GM18499 (cell line): ENCODE measurements around the gene ELN.
"Not testable (repeated sequence)": the region's sequence is repeated elsewhere in the genome, so short reads cannot be mapped to it uniquely, and the experiment has no call there.

Experiments used
- ATAC-seq: cut with Tn5 transposase; IDR thresholded peaks from one replicate; pipeline ENCODE4 v1.9.1; 2021; ENCODE audit warnings: moderate number of reproducible peaks; ENCODE audit not compliant: insufficient read depth, unreplicated experiment

Gene ELN

DNA sequence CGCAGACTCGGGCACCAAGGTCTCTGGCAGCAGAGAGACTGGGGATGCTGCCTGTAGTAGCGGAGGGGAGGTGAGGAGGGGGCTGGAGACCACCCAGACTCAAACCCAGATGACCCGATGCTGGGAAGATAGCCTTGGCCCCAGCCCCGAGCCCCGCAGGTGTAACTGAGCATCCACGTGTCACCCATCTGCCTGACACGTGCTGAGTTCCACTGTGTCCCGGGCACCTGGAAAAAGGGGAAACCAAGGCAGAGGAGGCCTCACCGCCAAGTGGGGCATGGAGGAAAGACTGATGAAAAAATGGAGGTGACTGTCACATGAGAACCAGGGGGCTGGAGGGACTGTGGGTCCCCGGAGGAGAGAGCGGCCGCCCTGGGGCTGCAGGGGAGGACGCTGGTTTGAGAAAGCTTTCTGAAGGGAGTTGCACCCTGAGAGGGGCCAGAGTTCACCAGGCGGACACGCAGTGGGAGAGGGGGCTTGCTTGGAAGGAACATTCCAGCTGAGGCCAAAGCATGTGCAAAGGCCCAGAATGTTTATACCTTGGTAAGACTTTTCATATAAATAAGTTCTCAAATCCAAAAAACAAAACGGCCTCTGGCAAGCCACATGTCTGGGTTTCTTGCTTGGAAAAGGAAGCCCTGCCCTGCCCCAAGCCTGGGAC, 27.4 kb upstream of the ELN start:
- ATAC-seq = no peak

DNA sequence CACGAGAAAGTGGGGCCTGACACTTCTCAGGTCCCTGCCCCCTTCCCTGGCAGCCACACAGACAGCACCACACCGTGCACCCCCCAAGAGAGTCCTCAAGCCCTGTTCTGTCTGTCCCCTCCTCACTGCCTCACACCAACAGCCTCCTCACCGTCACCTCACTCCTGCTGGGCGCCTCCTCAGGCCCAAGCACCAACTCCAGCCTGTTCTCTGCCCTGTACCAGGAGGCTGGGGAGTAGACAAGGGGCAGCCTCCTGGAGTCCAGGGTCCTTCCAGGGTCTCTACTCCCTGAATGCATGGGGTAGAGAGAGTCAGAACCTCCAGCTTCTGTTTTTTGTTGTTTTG, 26.9 kb upstream of the ELN start:
- ATAC-seq = no peak

DNA sequence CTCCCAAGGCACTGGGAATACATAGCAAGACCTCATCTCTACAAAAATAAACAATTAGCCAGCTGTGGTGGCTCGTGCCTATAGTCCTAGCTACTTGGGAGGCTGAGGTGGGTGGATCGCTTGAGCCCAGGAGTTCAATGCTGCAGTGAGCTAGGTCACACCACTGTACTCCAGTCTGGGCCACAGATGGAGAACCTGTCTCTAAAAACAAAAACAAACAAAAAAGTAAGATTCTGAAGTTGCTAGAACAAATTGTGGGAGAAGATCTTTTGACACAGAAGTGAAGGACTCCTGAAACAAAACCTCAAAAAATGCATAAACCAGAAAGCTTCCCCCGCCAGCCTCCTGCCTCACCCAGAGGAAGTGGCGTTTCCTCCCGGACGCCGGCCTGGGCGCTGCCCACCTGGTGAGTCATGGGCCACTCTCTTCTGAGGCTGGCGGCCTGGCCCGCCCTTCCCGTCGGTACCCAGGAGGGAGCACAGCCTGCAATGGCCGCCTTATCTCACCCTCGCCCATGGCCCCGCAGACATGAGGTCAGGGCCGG, 25.4 kb upstream of the ELN start:
- ATAC-seq = no peak

DNA sequence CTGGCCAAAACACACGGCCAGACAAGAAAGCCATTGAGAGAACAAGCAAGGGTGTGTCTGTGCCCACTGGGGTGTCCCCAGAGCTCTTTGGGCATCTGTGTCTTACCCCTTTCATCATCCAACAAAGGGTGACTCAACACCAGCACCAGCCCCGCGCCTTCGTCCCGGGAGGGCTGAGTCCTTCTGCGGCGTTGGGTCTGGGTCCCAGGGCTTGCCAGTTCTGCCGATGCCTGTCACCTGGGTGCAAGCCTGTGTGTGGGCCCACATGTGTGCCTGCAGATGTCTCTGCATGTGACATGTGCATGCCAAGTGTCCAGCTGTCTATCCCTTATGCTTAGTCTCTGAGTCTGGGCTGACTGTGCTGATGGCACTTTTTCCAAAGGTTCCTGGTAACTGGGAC, 24.4 kb upstream of the ELN start:
- ATAC-seq = no peak

DNA sequence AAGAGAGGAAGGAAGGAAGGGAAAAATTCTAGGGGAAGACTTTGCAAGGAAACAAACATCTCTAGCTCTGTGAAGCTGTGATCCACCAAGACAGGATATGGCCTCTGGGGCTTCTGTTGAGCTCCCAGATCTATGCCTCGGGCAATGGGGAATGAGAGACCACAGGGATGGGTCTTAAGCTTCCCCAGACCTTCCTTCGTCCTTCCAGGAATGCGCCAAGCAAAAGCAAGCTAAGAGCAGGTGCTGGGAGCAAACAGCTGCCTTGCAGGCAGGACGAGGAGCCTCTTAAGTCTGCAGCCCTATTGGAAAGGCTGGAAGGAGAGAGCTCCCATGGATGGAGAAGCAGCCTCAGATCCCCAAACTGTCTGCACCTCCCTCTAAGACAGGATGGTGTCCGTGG, 21.9 kb upstream of the ELN start:
- ATAC-seq = no peak

DNA sequence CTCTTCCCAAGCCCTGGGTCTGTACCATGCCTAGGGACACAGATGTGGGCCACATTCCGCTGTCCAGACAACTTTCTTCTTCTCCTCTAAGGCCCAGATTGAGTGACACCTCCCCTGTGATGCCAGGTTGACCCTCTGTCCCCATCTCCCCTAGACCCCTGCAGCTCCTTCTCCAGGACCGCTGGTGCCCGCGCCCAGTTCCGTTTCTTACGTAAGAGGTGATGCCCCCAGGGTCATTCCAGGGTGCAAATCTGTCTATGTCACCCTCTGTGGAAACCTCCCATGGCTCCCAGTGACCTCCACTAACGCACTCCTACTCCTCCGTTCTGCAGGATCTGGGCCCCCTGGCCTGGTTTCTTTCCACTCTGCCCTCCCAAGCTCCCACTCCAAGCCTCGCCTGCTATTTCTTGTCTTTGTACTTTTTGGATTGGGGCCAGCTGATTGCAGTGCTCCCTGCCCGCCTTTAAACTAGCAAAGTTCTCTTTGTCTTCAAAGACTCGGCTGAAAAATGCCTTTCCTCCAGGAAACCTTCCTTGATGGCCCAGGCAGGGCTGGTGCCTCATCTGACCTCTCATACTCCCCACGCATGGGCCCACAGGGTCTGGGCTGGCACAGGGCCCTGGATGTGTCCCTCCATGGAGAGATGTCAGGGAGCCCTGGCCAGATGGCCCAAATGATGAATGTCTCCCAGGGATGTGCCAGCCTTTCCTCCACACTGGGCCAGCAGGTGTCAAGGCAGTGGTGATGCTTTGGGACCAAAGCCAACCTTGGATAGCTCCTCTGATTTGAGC, 21.3 kb upstream of the ELN start:
- no peak for ATAC-seq

DNA sequence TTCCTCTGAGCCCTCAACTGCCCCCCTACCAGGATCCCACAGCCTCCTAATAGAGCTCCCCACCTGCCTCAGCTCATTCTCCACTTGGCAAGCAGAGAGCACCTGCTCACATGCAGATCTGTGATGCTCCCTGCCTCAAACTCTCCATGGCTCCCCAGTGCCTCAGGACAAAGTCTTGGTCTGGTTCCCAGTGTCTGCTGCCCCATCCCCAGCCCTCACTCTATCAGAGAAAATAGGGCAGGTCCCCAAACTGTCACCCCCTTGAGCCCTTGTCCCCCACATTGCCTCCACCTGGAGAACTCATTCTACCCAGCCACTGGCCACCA, 20.8 kb upstream of the ELN start:
- no peak for ATAC-seq

DNA sequence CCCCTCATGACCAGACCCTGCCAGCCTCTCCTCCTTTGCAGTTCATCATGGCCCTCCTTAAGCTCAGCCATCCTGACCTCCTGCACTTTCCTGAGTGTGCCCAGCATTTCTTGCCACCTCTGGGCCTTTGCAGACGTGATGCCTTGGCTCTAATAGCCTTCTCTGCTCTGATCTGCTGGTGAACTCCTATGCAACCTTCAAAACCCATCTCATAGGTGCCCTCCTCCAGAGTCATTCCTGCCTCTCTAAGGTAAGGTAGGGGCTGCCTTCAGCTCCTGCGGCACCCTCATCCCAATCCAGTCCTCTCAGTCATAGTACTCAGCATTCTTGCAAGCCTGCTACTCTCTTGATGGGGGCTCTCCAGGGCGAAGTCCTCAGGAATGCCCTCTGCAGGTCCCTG, 19.3 kb upstream of the ELN start:
- ATAC-seq = no peak

DNA sequence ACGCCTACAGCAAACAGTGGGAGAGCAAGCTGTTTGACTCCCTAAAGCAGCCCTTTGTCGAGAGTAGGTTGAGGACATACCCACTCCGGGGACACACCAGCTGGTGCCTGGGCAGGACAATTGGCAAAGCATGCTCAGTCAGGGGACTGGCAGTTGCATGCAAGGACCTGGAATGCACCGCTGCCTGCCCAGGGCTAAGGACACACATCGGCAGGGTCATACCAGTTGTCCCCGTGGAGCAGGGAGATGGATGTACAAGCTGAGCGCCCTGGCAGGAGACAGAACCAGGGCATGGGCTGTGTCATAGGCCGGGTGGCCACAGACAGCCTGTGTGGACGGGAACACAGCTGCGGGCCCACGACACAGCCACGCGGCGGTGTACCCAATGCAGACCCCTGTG, 18.3 kb upstream of the ELN start:
- ATAC-seq = no peak

DNA sequence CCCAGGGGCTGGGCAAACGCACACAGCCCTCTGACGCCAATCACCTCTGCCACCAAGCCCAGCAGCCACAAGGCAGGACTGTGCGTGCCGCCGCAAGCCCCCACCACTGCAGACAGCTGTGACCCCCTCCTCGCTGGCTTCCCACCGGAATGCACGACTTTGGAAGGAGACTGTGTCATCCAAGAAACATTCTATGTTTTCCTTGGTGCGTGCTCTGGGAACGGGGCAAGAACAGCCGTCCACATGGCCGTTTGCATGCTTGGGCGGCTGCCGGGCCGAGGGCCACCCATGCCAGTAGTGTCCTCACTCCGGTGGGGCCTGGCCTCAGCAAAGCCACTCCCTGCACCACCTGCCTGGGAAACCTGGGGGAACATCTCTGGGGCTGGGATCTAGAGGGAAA, 17.6 kb upstream of the ELN start:
- no peak for ATAC-seq

DNA sequence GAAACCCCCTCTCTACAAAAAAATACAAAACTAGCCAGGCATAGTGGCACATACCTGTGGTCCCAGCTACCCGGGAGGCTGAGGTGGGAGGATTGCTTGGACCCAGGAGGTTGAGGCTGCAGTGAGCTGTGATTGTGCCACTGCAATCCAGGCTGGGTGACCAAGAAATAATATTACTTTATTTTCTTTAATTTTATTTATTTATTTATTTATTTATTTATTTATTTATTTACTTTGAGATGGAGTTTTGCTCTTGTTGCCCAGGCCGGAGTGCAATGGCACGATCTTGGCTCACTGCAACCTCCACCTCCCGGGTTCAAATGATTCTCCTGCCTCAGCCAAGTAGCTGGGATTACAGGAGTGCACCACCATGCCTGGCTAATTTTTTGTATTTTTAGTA, 16.6 kb upstream of the ELN start:
- not testable (repeated sequence) for ATAC-seq

DNA sequence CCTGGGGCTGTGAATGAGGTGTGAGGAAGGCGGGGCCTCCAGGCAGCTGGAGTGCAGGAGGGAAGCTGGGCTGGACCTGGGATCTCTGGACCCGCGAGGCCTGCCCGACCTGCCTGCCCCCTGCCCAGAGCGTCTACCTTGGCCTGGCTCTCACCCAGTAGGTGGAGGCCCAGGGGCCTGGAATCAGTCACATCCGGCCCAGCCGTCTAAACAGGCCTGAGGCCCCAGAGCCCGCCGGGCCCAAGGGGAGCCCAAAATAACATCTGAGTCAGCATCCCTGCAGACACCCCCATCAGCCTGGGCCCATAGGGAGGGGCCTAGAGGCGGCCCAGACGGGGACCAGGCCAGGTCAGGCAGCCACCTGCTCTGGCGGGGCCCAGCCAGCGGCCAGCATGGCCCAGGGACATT, 15.1 kb upstream of the ELN start:
- peak; percentile 88 for ATAC-seq

DNA sequence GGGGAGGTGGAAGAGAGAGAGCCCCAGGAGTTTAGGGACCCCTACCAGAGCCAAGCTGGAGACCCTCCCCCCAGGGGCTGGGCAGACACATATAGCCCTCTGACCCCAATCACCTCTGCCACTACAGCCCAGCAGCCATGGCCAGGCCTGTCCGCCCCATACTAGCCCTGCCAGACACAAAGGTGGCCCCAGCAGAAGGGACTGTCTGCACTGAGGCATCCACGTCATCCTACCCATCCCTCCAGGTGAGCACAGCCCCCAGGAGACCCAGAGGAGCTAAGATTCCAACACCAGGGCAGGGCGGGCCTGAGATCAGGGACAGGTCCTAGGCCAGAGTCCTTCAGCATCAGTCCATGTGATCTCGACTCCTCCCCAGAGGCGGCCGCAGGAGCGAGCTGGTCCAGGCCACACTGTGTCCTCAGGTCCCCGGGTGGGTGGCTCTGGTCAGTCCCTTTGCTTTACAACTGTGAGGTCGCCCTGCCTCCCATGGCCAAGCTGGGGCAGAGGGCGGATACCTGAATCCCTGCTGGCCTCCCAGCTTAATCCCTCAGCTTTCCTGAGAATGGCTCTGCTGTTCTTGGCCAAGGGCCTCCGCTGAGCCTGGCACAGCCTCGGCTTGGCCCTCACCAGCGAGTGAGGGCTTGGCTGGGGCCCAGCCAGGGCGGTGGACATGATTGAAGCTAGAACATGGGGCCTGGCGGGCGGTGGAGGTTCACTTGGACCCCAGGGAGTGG, 14.3 kb upstream of the ELN start:
- no peak for ATAC-seq

DNA sequence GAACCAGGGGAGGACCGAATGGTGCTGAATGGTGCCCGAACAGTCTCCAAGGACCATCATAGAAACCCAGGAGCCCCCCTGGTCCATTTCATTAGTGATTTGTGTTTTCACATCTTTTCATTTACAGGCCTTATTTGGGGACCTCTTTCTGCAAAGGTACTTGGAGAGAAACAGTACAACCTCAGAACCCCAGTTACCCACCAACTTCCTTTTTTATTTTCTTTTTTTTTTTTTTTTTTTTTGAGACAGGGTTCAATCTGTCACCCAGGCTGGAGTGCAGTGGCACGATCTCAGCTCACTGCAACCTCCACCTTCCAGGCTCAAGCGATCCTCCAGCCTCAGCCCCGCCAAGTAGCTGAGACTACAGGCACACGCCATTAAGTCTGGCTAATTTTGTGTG, 13.0 kb upstream of the ELN start:
- ATAC-seq = no peak

DNA sequence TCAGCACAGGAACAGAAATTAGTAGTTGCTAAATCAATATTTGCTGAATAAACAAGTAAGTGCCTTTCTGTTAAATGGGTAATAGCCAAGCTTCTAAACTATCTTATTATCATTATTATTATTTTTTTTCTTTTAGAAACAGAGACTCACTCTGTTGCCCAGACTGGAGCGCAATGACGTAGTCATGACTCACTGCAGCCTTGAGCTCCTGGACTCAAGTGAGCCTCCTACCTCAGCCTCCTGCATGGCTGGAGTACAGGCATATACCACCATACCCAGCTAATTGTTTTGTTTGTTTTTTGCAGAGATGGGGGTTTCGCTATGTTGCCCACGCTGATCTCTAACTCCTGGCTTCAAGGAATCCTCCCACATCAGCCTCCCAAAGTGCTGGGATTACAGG, 12.3 kb upstream of the ELN start:
- ATAC-seq = no peak

DNA sequence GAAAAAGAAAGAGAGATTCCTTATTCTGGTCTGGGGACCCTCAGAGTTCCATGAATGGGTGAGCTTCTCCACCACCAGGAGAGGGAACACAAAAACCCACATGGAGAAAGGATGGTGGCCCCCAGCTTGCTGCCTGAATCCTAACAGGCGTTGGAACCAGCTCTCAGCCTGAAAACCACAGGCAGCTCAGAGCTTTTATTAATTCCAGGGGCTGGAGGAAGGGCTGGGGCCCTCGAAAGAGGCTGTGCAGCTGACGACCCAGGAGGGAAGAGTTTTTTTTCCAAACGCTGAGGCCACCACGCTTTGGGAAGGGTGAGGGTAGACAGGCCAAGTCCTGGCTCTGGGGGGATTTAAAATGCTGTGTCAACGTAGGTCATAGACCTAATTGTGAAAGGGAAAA, 10.8 kb upstream of the ELN start:
- no peak for ATAC-seq

DNA sequence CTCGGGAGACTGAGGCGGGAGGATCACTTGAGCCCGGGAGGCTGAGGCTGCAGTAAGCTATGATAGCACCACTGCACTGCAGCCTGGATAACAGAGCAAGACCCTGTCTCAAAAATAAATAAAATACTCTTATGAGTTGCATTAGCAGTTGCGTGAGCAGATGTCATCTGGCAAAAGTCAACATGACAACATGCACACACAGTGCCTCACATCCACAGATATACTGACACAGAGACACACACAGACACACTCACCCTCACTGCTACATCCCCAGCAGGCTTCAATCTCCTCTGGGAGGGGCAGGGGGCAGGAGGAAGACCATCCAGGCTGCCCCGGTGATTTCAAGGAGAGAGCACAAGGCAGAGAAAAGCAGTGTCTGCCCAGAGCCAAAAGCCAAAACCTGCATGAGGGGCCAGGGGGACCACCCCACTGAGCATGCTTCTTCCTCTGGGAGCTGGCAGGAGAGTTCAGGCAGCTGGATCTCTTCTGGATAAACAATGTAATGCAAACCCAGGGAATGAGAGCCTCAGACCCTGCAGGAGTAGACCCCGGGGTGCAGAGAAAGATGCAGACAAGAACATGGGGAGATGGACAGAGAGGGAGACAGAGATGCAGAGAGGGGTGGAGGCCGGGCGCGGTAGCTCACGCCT, 9.6 kb upstream of the ELN start:
- ATAC-seq = no peak

DNA sequence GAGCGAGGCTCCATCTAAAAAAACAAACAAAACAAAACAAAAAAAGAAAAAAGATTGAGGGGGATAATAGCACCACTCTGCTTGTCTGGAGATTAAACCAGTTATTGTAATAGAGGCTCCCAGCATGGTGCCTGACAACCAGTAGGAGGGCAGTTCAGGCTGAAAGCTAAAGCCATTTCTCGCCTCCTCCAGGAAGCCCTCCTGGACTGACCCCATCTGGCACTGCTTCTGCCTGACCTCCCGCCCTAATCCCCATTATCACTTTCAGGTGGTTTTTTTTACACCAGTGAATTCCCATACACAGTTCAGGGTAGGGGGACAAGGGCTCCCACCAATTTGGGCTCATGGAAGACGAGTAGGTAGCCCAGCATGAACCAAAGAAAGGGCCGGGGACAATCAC, 8.8 kb upstream of the ELN start:
- ATAC-seq = no peak

DNA sequence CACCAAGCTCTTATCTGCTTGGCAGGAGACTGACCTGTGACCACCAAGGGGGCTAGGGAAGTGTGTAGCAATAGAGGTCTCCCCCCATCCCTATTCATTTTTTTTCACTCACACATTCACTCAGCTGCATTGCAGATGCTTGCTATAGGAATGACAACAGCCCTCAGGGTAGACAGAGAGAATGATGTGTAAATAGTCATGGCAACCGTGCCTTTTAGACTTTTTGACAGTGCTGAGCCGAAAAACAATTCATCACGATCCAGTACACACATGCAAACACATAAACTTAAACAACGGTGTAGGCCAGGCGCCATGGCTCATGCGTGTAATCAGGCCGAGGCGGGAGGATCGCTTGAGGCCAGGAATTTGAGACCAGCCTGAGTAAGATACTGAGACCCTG, 7.6 kb upstream of the ELN start:
- no peak for ATAC-seq

DNA sequence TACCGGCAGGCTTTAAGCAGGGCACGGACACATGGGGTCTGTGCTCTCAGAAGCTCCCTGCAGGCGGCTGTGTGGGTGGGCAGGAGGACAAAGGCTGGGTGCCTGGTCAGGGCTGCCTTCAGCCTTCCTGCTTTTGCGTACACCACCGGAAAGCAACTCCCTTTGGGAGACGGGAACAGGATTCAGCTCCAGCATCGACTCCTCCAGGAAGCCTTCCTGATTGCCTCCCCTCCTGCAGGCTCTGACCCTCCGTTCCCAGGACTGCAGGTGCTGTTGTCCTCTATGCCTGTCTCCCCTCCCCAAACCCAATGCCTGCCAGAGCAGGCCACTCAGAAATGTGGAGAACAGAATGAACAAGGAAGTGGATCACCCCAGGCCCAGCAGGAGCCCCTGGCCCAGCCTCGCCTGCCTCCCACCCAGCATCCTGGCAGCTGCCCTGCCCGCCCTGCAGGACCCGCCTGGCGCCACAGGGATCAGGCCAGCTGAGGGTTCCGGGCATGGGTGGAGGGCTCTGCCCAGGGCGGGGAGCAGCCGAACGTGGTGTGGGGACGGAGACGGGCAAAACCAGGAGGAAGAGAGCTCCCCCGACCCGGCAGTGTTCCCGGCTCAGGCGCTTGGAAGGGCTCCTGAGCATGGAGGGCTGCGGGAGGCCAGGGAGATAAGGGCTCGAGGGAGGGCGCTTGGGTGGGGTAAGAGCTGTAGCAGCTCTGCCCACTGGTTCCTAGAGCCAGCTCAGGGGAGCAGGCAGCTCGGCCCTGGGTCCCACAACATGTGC, 6.2 kb upstream of the ELN start:
- ATAC-seq = no peak
